SK-N-SH (cell line): ENCODE measurements around the gene SNX24. TPM values are rescaled to one million over a fixed set of nuclear protein-coding genes. Genes with fewer than 3 reads are reported as not detected.

Source experiments
- CTCF ChIA-PET: fragments of 300-600, 350-600 bp; formaldehyde crosslinking; extraction: SDS; loops from one replicate; lab custom pipeline; 2021; lab: Yijun Ruan, JAX
- POLR2A ChIA-PET: fragments of 350-600 bp; sonication (Branson Sonifier 250); formaldehyde crosslinking; extraction: SDS; loops from one replicate; lab custom pipeline; 2020; ENCODE audit warnings: antibody characterized with exemption, inconsistent platforms; lab: Yijun Ruan, JAX
- DNase-seq: peaks from one replicate; pipeline ENCODE4 v3.0.0; 2012
- H2AFZ ChIP-seq: fragments of 200-600 bp; sonication (generic); 2 replicates; pipeline ENCODE4 v1.8.1; 2016; ENCODE audit warnings: antibody characterized with exemption, mild to moderate bottlenecking, low read depth
- H3F3A ChIP-seq: fragments of 200-600 bp; sonication (generic); replicated peaks from 2 replicates; pipeline ENCODE3; 2016; ENCODE audit warnings: antibody characterized with exemption, mild to moderate bottlenecking; ENCODE audit not compliant: insufficient read depth
- H3K27ac ChIP-seq, 2 experiments: fragments of 200-500 bp in 1 of 2; fragments of 200-600 bp in 1 of 2; sonication (Bioruptor generic) in 1 of 2; sonication (generic), shearing (Covaris generic) in 1 of 2; 2 replicates each; pipeline versions ENCODE4 v1.5.1 to v1.6.1; 2014 to 2016; ENCODE audit warnings: low read depth in 2 of 2, inconsistent platforms in 1 of 2, low read length in 1 of 2, mild to moderate bottlenecking in 1 of 2, mixed read lengths in 1 of 2
- H3K27me3 ChIP-seq: fragments of 200-600 bp; sonication (generic), shearing (Covaris generic); 2 replicates; pipeline ENCODE4 v1.6.1; 2016; ENCODE audit warnings: mixed run types; ENCODE audit not compliant: insufficient read depth
- H3K36me3 ChIP-seq, 2 experiments: fragments of 200-500 bp in 1 of 2; fragments of 200-600 bp in 1 of 2; sonication (Bioruptor generic) in 1 of 2; sonication (generic) in 1 of 2; replicated peaks in 1 of 2; 2 replicates each; pipeline versions ENCODE3 to v1.5.1; 2014 to 2016; ENCODE audit warnings: low read length in 1 of 2, mild to moderate bottlenecking in 1 of 2; ENCODE audit not compliant: insufficient read depth in 2 of 2, control insufficient read depth in 1 of 2
- H3K4me1 ChIP-seq, 2 experiments: fragments of 200-500 bp in 1 of 2; fragments of 200-600 bp in 1 of 2; sonication (Bioruptor generic) in 1 of 2; sonication (generic), shearing (Covaris generic) in 1 of 2; 2 replicates each; pipeline versions ENCODE4 v1.5.1 to v1.6.1; 2014 to 2016; ENCODE audit warnings: low read depth in 1 of 2, low read length in 1 of 2, mixed run types in 1 of 2; ENCODE audit not compliant: insufficient read depth in 2 of 2, control insufficient read depth in 1 of 2
- H3K4me2 ChIP-seq: fragments of 200-600 bp; sonication (generic), shearing (Covaris generic); 2 replicates; pipeline ENCODE4 v1.6.1; 2017; ENCODE audit warnings: mixed run types
- H3K4me3 ChIP-seq, 2 experiments: fragments of 200-500 bp in 1 of 2; fragments of 200-600 bp in 1 of 2; sonication (Bioruptor generic) in 1 of 2; sonication (generic), shearing (Covaris generic) in 1 of 2; 2 replicates each; pipeline versions ENCODE4 v1.5.1 to v1.8.1; 2014 to 2016; ENCODE audit warnings: low read depth in 2 of 2, inconsistent platforms in 1 of 2, low read length in 1 of 2, mild to moderate bottlenecking in 1 of 2, mixed read lengths in 1 of 2, moderate library complexity in 1 of 2
- H3K79me2 ChIP-seq: fragments of 200-600 bp; sonication (generic); 2 replicates; pipeline ENCODE4 v1.8.1; 2017; ENCODE audit warnings: mild to moderate bottlenecking; ENCODE audit not compliant: insufficient read depth
- H3K9ac ChIP-seq: fragments of 200-600 bp; sonication (generic); 2 replicates; pipeline ENCODE4 v1.6.1; 2017; ENCODE audit warnings: mixed run types
- H3K9me2 ChIP-seq: fragments of 200-600 bp; sonication (generic); 2 replicates; pipeline ENCODE4 v1.6.1; 2017; ENCODE audit warnings: mixed run types
- H3K9me3 ChIP-seq: fragments of 200-600 bp; sonication (generic); 2 replicates; pipeline ENCODE4 v1.6.1; 2017; ENCODE audit warnings: mixed run types, mild to moderate bottlenecking, moderate library complexity
- H4K20me1 ChIP-seq: fragments of 200-600 bp; sonication (generic); 2 replicates; pipeline ENCODE4 v1.6.1; 2017; ENCODE audit warnings: mild to moderate bottlenecking, mixed run types; ENCODE audit not compliant: insufficient read depth
- CHD2 ChIP-seq: fragments of 150-350 bp; IDR thresholded peaks from 2 replicates; pipeline ENCODE4 v1.6.1; 2018; ENCODE audit warnings: low read length; ENCODE audit not compliant: partially characterized antibody
- ELF1 ChIP-seq: IDR thresholded peaks from 2 replicates; pipeline ENCODE4 v1.4.0; 2012
- EP300 ChIP-seq, 2 experiments: IDR thresholded peaks; 2 replicates each; pipeline versions ENCODE4 v1.4.0 to v1.6.1; 2012; ENCODE audit warnings: borderline replicate concordance in 1 of 2, low read depth in 1 of 2, low read length in 1 of 2
- EZH2phosphoT487 ChIP-seq: fragments of 200-600 bp; sonication (generic); IDR thresholded peaks from 2 replicates; pipeline ENCODE4 v1.6.1; 2017; ENCODE audit warnings: low read depth, mixed run types, mild to moderate bottlenecking, antibody characterized with exemption, moderate library complexity, borderline replicate concordance
- FOSL2 ChIP-seq: IDR thresholded peaks from 2 replicates; pipeline ENCODE4 v1.4.0; 2012; ENCODE audit warnings: low read depth, mild to moderate bottlenecking, moderate library complexity, borderline replicate concordance
- MAX ChIP-seq: IDR thresholded peaks from 2 replicates; pipeline ENCODE4 v1.4.0; 2012; ENCODE audit warnings: low read depth
- MEF2A ChIP-seq: IDR thresholded peaks from 2 replicates; pipeline ENCODE4 v1.4.0; 2012; ENCODE audit warnings: low read depth, borderline replicate concordance
- POLR2AphosphoS5 ChIP-seq: IDR thresholded peaks from 2 replicates; pipeline ENCODE4 v1.6.1; 2012; ENCODE audit warnings: low read depth, low read length
- RAD21 ChIP-seq: IDR thresholded peaks from 2 replicates; pipeline ENCODE4 v1.6.1; 2012; ENCODE audit warnings: mild to moderate bottlenecking, low read length
- RCOR1 ChIP-seq: fragments of 150-350 bp; IDR thresholded peaks from 2 replicates; pipeline ENCODE4 v1.6.1; 2017; ENCODE audit warnings: antibody characterized with exemption, low read length
- REST ChIP-seq: IDR thresholded peaks from 2 replicates; pipeline ENCODE4 v1.6.1; 2012; ENCODE audit warnings: mild to moderate bottlenecking, low read depth, low read length, moderate library complexity
- RFX5 ChIP-seq: IDR thresholded peaks from 2 replicates; pipeline ENCODE4 v1.6.1; 2012; ENCODE audit warnings: mild to moderate bottlenecking, improper control_type of control experiment, low read length
- RXRA ChIP-seq: IDR thresholded peaks from 2 replicates; pipeline ENCODE4 v1.4.0; 2012; ENCODE audit warnings: low read depth, mild to moderate bottlenecking, borderline replicate concordance
- TAF1 ChIP-seq: IDR thresholded peaks from 2 replicates; pipeline ENCODE4 v1.6.1; 2012; ENCODE audit warnings: low read depth, mild to moderate bottlenecking, low read length, moderate library complexity, borderline replicate concordance
- TEAD4 ChIP-seq: IDR thresholded peaks from 2 replicates; pipeline ENCODE4 v1.4.0; 2012; ENCODE audit warnings: mild to moderate bottlenecking, borderline replicate concordance; ENCODE audit not compliant: insufficient read depth
- USF1 ChIP-seq: IDR thresholded peaks from 2 replicates; pipeline ENCODE4 v1.4.0; 2012; ENCODE audit warnings: low read depth, borderline replicate concordance
- USF2 ChIP-seq: fragments of 150-350 bp; IDR thresholded peaks from 2 replicates; pipeline ENCODE4 v1.6.1; 2017; ENCODE audit warnings: antibody characterized with exemption, low read length, low read depth, borderline replicate concordance
- YY1 ChIP-seq: IDR thresholded peaks from 2 replicates; pipeline ENCODE4 v1.4.0; 2012; ENCODE audit warnings: low read depth, mild to moderate bottlenecking
- WGBS: methylation state at CpG from one replicate; pipeline ENCODE4 v1.1.6; 2017; ENCODE audit warnings: low lambda C conversion rate; 5-methylcytosine and 5-hydroxymethylcytosine counted together
- polyA plus RNA-seq, 3 experiments: library from polyadenylated mRNA; depleted of rRNA; stranded (reverse); fragments of >200 nt; gene quantifications; 2 replicates each; pipeline ENCODE4 v1.2.3, GENCODE V29; 2012
- TF ChIP-seq, protein P1 (sequence below): fragments of 200-600 bp; sonication (generic); IDR thresholded peaks from 2 replicates; pipeline ENCODE4 v1.6.1; 2017; ENCODE audit warnings: antibody characterized with exemption, mild to moderate bottlenecking, moderate library complexity
- TF ChIP-seq, protein P2 (sequence below): fragments of 150-350 bp; IDR thresholded peaks from 2 replicates; pipeline ENCODE4 v1.6.1; 2016; ENCODE audit warnings: mild to moderate bottlenecking, low read depth, low read length

Gene SNX24
- polyA plus RNA-seq, 1 of the 3 experiments (the other 2 are of a cell fraction), result 8.2 TPM

GRCh38 chr5:123046222-123046621, 200.8 kb downstream of the SNX24 start (continued):
- TF ChIP-seq MAX, result no peak
- TF ChIP-seq, protein P1, sequence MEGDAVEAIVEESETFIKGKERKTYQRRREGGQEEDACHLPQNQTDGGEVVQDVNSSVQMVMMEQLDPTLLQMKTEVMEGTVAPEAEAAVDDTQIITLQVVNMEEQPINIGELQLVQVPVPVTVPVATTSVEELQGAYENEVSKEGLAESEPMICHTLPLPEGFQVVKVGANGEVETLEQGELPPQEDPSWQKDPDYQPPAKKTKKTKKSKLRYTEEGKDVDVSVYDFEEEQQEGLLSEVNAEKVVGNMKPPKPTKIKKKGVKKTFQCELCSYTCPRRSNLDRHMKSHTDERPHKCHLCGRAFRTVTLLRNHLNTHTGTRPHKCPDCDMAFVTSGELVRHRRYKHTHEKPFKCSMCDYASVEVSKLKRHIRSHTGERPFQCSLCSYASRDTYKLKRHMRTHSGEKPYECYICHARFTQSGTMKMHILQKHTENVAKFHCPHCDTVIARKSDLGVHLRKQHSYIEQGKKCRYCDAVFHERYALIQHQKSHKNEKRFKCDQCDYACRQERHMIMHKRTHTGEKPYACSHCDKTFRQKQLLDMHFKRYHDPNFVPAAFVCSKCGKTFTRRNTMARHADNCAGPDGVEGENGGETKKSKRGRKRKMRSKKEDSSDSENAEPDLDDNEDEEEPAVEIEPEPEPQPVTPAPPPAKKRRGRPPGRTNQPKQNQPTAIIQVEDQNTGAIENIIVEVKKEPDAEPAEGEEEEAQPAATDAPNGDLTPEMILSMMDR, result no peak
- no peak for TF ChIP-seq POLR2AphosphoS5
- no peak for TF ChIP-seq FOSL2
- TF ChIP-seq TAF1, result no peak

GRCh38 chr5:123047706-123048105, 202.3 kb downstream of the SNX24 start:
- CTCF ChIA-PET, result no interaction called here
- Histone ChIP-seq H3K9ac (no peak overlapping the region), H3K27me3 (no peaks in the 10 kb centered on the region), H3K4me2 (no peak overlapping the region), H3F3A (no peaks in the 10 kb centered on the region), H3K27ac (no peak overlapping the region), H3K36me3 (no peaks in the 10 kb centered on the region), H4K20me1 (no peaks in the 10 kb centered on the region), H3K9me2 (no peaks in the 10 kb centered on the region), H3K4me1 (no peaks in the 10 kb centered on the region), H3K9me3 (peaks cover 7% of the 10 kb centered on the region; the same call in 1 of the 2 replicates), H3K4me3 (no peak overlapping the region), H3K79me2 (no peaks in the 10 kb centered on the region), H2AFZ (no peak overlapping the region)
- DNase-seq, result no peak
- WGBS, result 50% methylated on average over 1 of the region's 1 CpG
- TF ChIP-seq RFX5, result no peak
- no peak for TF ChIP-seq EP300 (IDR thresholded peaks at IDR 0.05; ENCODE audit: borderline replicate concordance in 1 of 2, low read depth in 1 of 2, low read length in 1 of 2)
- TF ChIP-seq RXRA, result no peak
- TF ChIP-seq, protein P2, sequence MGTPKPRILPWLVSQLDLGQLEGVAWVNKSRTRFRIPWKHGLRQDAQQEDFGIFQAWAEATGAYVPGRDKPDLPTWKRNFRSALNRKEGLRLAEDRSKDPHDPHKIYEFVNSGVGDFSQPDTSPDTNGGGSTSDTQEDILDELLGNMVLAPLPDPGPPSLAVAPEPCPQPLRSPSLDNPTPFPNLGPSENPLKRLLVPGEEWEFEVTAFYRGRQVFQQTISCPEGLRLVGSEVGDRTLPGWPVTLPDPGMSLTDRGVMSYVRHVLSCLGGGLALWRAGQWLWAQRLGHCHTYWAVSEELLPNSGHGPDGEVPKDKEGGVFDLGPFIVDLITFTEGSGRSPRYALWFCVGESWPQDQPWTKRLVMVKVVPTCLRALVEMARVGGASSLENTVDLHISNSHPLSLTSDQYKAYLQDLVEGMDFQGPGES, result no peak
- TF ChIP-seq USF2, result no peak
- TF ChIP-seq CHD2, result no peak
- TF ChIP-seq YY1, result no peak
- no peak for TF ChIP-seq TEAD4
- TF ChIP-seq ELF1, result no peak
- no peak for TF ChIP-seq REST
- TF ChIP-seq USF1, result no peak
- no peak for TF ChIP-seq RCOR1
- no peak for TF ChIP-seq RAD21
- no peak for TF ChIP-seq EZH2phosphoT487
- no peak for TF ChIP-seq POLR2AphosphoS5
- no peak for TF ChIP-seq MEF2A
- POLR2A ChIA-PET, result no interaction called here
